Prostate gland (tissue), 2 donors: ENCODE measurements around the gene EXOC2.

Experiments used
- CTCF ChIP-seq, 4 experiments: fragments of 200-600 bp in 2 of 4; fragments of 450-650 bp in 2 of 4; sonication (generic) in 2 of 4; IDR thresholded peaks; 1 replicate in 3 of 4; 2 replicates in 1 of 4; pipeline ENCODE4 v1.5.1; 2016 to 2019; ENCODE audit warnings: antibody characterized with exemption in 4 of 4, mild to moderate bottlenecking in 2 of 4, moderate library complexity in 2 of 4
- POLR2A ChIP-seq: fragments of 450-650 bp; IDR thresholded peaks from one replicate; pipeline ENCODE4 v1.6.1; 2016; ENCODE audit warnings: antibody characterized with exemption, mild to moderate bottlenecking
- POLR2AphosphoS5 ChIP-seq: sonication (generic); formaldehyde crosslinking; IDR thresholded peaks from one replicate; pipeline ENCODE4 v1.6.1; 2017; ENCODE audit warnings: antibody characterized with exemption

GRCh38 chr6:729606-730320, 36.8 kb upstream of the EXOC2 start:
- TF ChIP-seq POLR2A (no peak), CTCF (IDR thresholded peaks at IDR 0.05) (no peak), POLR2AphosphoS5 (no peak)
